HEK293 (cell line): ENCODE measurements around the gene CDRT4.

Experiments
- ATF2 ChIP-seq: fragments of 450-650 bp; formaldehyde crosslinking; IDR thresholded peaks from 2 replicates; pipeline ENCODE4 v1.5.1; 2016; ENCODE audit warnings: missing biosample characterization, missing genetic modification characterization, low read depth
- CTCF ChIP-seq: fragments of 450-650 bp; formaldehyde crosslinking; IDR thresholded peaks from 2 replicates; pipeline ENCODE4 v1.5.1; 2016; ENCODE audit warnings: missing biosample characterization, missing genetic modification characterization
- KLF10 ChIP-seq: fragments of 450-650 bp; IDR thresholded peaks from 2 replicates; pipeline ENCODE4 v1.5.1; 2018; ENCODE audit warnings: missing biosample characterization, mild to moderate bottlenecking, missing genetic modification characterization
- ZBTB10 ChIP-seq: fragments of 450-650 bp; formaldehyde crosslinking; IDR thresholded peaks from 2 replicates; pipeline ENCODE4 v1.5.1; 2016; ENCODE audit warnings: missing biosample characterization, missing genetic modification characterization
- ZBTB21 ChIP-seq: fragments of 450-650 bp; formaldehyde crosslinking; IDR thresholded peaks from 2 replicates; pipeline ENCODE4 v1.5.1; 2017; ENCODE audit warnings: missing biosample characterization, missing genetic modification characterization
- ZNF16 ChIP-seq: fragments of 450-650 bp; formaldehyde crosslinking; IDR thresholded peaks from 2 replicates; pipeline ENCODE4 v1.5.1; 2016; ENCODE audit warnings: low read depth, missing biosample characterization, missing genetic modification characterization
- ZNF274 ChIP-seq, 2 experiments: fragments of 200-500 bp in 1 of 2; fragments of 450-650 bp in 1 of 2; sonication (Bioruptor generic) in 1 of 2; formaldehyde crosslinking in 1 of 2; IDR thresholded peaks; 2 replicates each; pipeline versions ENCODE4 v1.5.1 to v1.6.1; 2014 to 2016; ENCODE audit warnings: borderline replicate concordance in 1 of 2, inconsistent platforms in 1 of 2, low read length in 1 of 2, missing biosample characterization in 1 of 2, missing genetic modification characterization in 1 of 2
- ZNF302 ChIP-seq: fragments of 450-650 bp; formaldehyde crosslinking; IDR thresholded peaks from 2 replicates; pipeline ENCODE4 v1.5.1; 2016; ENCODE audit warnings: missing biosample characterization, missing genetic modification characterization, low read depth
- ZNF585B ChIP-seq: fragments of 450-650 bp; formaldehyde crosslinking; IDR thresholded peaks from 2 replicates; pipeline ENCODE4 v1.5.1; 2016; ENCODE audit warnings: missing biosample characterization, missing genetic modification characterization
- ZNF791 ChIP-seq: fragments of 450-650 bp; formaldehyde crosslinking; IDR thresholded peaks from 2 replicates; pipeline ENCODE4 v1.5.1; 2016; ENCODE audit warnings: missing biosample characterization, missing genetic modification characterization
- ZNF792 ChIP-seq: fragments of 450-650 bp; formaldehyde crosslinking; IDR thresholded peaks from 2 replicates; pipeline ENCODE4 v1.5.1; 2016; ENCODE audit warnings: missing biosample characterization, missing genetic modification characterization
- ZSCAN5A ChIP-seq: fragments of 450-650 bp; formaldehyde crosslinking; IDR thresholded peaks from 2 replicates; pipeline ENCODE4 v1.5.1; 2016; ENCODE audit warnings: missing biosample characterization, missing genetic modification characterization
- TF ChIP-seq, protein P1 (sequence below): fragments of 450-650 bp; formaldehyde crosslinking; IDR thresholded peaks from 2 replicates; pipeline ENCODE4 v1.5.1; 2016; ENCODE audit warnings: missing biosample characterization, missing genetic modification characterization, borderline replicate concordance
- TF ChIP-seq, protein P2 (sequence below): fragments of 450-650 bp; formaldehyde crosslinking; IDR thresholded peaks from 2 replicates; pipeline ENCODE4 v1.5.1; 2016; ENCODE audit warnings: missing biosample characterization, missing genetic modification characterization

DNA sequence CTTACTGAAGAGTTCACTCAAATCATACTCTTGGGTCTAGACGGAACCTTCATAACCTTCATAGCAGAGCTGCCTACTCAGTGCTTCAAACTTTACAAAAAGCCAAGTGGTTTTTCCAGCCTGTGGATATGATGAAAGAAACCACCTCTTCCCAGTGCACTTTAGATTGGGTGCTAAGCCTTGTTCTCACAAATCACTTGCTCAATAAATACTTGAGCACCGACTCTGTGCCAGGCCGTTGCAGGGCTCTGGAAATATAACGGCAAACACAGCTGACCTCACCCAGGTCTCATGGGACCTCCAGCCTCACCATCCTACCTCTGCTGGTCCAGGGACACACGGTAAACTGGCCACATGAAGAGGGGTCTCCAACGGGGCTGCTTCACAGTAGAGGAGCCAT, 35.7 kb downstream of the CDRT4 start:
- TF ChIP-seq ZNF274 (IDR thresholded peaks at IDR 0.05; ENCODE audit: low read length) (no peak), ZNF274 (tag by site-specific recombination; IDR thresholded peaks at IDR 0.05; ENCODE audit: borderline replicate concordance) (no peak), ZSCAN5A (tag by site-specific recombination) (no peak), ZNF16 (tag by site-specific recombination) (no peak), CTCF (tag by site-specific recombination) (no peak), ZNF302 (tag by site-specific recombination) (no peak), ZNF585B (tag by site-specific recombination) (no peak), ZNF792 (tag by site-specific recombination) (no peak), ZNF791 (tag by site-specific recombination) (no peak), ATF2 (tag by site-specific recombination) (no peak), KLF10 (no peak), ZBTB10 (tag by site-specific recombination) (no peak), ZBTB21 (tag by site-specific recombination) (no peak)
- TF ChIP-seq, protein P1, sequence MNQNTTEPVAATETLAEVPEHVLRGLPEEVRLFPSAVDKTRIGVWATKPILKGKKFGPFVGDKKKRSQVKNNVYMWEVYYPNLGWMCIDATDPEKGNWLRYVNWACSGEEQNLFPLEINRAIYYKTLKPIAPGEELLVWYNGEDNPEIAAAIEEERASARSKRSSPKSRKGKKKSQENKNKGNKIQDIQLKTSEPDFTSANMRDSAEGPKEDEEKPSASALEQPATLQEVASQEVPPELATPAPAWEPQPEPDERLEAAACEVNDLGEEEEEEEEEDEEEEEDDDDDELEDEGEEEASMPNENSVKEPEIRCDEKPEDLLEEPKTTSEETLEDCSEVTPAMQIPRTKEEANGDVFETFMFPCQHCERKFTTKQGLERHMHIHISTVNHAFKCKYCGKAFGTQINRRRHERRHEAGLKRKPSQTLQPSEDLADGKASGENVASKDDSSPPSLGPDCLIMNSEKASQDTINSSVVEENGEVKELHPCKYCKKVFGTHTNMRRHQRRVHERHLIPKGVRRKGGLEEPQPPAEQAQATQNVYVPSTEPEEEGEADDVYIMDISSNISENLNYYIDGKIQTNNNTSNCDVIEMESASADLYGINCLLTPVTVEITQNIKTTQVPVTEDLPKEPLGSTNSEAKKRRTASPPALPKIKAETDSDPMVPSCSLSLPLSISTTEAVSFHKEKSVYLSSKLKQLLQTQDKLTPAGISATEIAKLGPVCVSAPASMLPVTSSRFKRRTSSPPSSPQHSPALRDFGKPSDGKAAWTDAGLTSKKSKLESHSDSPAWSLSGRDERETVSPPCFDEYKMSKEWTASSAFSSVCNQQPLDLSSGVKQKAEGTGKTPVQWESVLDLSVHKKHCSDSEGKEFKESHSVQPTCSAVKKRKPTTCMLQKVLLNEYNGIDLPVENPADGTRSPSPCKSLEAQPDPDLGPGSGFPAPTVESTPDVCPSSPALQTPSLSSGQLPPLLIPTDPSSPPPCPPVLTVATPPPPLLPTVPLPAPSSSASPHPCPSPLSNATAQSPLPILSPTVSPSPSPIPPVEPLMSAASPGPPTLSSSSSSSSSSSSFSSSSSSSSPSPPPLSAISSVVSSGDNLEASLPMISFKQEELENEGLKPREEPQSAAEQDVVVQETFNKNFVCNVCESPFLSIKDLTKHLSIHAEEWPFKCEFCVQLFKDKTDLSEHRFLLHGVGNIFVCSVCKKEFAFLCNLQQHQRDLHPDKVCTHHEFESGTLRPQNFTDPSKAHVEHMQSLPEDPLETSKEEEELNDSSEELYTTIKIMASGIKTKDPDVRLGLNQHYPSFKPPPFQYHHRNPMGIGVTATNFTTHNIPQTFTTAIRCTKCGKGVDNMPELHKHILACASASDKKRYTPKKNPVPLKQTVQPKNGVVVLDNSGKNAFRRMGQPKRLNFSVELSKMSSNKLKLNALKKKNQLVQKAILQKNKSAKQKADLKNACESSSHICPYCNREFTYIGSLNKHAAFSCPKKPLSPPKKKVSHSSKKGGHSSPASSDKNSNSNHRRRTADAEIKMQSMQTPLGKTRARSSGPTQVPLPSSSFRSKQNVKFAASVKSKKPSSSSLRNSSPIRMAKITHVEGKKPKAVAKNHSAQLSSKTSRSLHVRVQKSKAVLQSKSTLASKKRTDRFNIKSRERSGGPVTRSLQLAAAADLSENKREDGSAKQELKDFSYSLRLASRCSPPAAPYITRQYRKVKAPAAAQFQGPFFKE (tag by site-specific recombination) = no peak
- TF ChIP-seq, protein P2, sequence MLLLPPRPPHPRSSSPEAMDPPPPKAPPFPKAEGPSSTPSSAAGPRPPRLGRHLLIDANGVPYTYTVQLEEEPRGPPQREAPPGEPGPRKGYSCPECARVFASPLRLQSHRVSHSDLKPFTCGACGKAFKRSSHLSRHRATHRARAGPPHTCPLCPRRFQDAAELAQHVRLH = no peak
